Keratinocyte (primary cell): ENCODE measurements around the gene TRIM14.

Experiments
- CTCF ChIP-seq, 3 experiments: IDR thresholded peaks in 1 of 3; conservative IDR thresholded peaks in 1 of 3; optimal IDR thresholded peaks in 1 of 3; 2 replicates in 2 of 3; 3 replicates in 1 of 3; pipeline versions ENCODE3 to v1.5.1; 2011; ENCODE audit warnings: low read length in 3 of 3, mild to moderate bottlenecking in 3 of 3, moderate library complexity in 2 of 3, control low read depth in 1 of 3, inconsistent platforms in 1 of 3; ENCODE audit not compliant: insufficient read depth in 2 of 3; ENCODE audit errors: extremely low read depth in 1 of 3
- EZH2 ChIP-seq: IDR thresholded peaks from one replicate; pipeline ENCODE4 v1.6.1; 2012; ENCODE audit warnings: inconsistent platforms, mild to moderate bottlenecking, low read length, moderate library complexity

GRCh38 chr9:98045234-98046179 is 73.5 kb downstream of the TRIM14 start:
- no peak for TF ChIP-seq EZH2
- no peak for TF ChIP-seq CTCF (optimal IDR thresholded peaks at IDR 0.05 in 1 of 3, IDR thresholded peaks at IDR 0.05 in 1 of 3, conservative IDR thresholded peaks at IDR 0.05 in 1 of 3; ENCODE audit: extremely low read depth in 1 of 3, insufficient read depth in 2 of 3, low read length in 3 of 3)
